HG03439 (cell line): Measurements from ENCODE around the gene MYO18B.
"Not testable (repeated sequence)": the region's sequence is repeated elsewhere in the genome, so short reads cannot be mapped to it uniquely, and the experiment has no call there.

Experiments
- ATAC-seq: cut with Tn5 transposase; IDR thresholded peaks from one replicate; pipeline ENCODE4 v1.9.1; 2021; ENCODE audit warnings: mild to moderate bottlenecking, moderate library complexity; ENCODE audit not compliant: unreplicated experiment

Gene MYO18B

DNA sequence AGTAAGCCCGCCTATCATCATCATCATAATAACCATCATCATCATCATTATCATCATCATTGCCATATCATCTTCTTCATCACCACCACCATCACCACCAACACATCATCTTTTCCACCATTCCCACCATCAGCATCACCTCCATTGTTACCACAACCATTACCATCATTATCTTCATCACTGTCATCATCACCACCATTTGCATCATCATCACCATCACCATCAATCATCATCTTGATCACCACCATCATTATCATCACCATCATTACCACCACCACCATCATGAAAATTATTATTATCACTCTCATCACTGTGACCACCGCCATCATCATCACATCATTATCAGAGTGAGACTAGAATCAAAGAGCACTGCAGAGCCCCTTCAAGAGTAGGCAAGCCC is 227.9 kb downstream of the MYO18B start:
- ATAC-seq = no peak

DNA sequence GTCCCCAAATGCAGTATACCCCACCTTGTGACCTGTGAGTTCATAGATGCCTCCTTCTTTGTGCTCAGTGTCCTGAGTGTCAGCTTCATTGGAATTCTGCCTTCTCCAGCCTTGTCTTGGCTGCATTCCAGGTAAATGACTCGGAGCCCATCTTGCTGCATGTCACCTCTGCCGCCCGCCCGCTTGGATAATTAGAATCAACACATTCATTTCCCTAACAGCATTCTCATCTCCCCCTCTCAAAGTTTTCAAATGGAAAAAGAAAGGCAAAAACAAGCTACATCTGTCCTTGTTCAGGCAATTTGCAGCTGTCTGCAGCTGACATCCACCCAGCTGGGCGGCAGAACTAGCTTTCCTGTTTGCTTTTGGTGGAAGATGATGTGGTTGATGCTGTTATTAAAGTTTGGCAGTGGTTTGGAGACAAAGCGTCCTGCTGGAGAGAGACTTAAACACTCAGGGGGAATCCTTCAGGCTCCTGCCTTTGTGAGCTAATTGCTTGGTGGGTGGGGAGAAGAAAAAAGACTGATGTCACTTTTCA is 228.5 kb downstream of the MYO18B start:
- ATAC-seq = no peak

DNA sequence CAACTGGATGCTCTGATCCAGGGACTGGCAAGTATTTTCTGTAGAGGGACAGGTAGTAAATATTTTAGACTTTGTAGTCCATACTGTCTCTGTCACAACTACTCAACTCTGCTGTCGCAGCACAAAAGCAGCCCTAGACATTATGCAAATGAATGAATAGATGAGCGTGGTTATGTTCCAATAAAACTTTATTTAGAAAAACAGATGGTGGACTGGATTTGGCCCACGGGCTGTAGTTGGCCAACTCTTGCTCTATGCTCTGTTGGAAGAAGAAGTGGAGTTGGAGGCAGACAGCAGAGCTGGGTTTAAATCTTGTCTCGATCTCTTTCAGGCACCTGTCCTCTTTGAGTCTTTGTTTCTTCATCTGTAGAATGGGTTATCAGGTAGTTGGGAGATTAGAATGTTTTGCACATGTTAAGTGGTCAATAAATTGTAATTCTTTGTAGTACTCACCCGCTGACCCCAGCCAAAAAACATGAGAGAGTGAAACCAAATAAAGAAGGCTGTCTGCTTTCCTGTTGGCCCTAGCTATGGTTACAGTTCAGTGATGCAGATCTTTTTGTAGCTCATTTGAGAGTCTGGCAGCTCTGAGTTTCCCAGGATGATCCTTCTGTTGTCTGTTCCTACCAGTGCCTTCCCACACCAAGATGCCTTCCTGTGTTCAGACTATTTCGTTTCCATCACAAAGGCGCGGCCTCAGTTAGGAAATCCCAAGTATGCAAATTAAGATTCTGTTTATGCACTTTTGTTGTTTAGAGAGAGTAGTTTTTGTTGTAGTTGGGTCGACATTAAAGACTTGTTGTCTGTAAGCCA is 229.2 kb downstream of the MYO18B start:
- no peak for ATAC-seq

DNA sequence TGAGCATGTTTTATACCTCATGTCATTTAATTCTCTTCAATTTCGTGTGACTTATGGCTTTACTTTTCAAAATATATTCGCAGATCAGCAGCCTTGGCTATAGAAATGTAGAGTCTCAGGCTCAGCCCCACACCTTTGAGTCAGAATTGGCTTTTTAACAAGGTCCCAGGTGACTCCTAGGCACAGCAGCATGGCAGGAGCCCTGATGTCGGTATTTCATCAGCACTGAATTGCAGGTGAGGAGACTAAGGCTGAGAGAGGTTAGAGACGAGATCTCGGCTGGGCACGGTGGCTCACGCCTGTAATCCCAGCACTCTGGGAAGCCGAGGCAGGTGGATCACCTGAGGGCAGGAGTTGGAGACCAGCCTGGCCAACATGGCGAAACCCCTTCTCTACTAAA is 230.4 kb downstream of the MYO18B start:
- no peak for ATAC-seq

DNA sequence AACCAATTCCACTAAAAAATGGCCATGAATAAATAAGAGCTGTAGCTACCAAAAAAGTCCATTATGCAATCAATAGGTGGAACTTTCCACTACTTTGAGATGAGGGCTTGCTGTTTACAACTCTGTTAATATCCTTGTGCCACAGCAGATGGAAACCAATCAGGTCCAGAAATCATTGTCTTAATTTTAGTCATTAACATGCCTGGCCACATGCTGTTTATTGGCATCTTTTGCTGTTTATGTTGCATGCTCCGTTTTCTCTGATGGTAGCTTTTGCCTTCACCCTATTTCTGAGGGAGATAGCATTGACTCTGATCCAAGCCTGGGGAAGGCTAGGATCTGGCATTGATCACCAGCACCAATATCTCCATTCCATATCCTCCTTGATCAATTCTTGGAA is 234.4 kb downstream of the MYO18B start:
- no peak for ATAC-seq

DNA sequence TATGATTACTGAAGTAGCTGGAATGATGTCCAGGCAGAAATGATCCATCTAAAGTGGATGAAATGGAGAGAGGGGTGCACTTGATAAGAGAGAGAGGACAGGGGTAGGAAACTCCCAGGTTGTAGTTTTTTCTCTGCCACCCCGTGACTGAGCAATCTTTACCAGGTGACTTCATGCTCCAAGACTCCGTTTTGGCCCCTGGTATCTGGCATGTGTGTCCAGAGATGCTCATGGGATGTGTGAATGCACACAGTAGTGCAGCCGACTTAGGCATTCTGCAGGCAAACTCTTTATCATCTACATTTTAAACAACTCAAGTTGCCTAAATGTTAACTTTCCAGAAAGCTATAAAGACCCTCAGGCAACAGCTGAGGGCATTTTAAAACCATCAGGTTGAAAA is 238.0 kb downstream of the MYO18B start:
- ATAC-seq = no peak

DNA sequence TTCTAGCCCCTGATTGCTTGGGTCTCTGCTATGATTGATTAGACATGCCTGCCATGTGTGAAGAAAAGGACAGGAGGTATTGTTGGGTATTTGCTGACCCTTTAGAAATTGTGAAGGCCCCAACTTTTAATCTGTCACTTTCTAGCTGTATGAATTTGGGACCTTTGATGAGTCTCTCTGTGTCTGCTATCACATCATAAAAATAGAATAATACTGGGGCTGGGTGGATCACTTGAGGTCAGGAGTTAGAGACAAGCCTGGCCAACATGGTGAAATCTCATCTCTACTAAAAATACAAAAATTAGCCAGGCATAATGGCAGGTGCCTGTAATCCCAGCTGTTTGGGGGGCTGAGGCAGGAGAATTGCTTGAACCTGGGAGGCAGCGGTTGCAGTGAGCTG is 242.9 kb downstream of the MYO18B start:
- ATAC-seq = not testable (repeated sequence)

DNA sequence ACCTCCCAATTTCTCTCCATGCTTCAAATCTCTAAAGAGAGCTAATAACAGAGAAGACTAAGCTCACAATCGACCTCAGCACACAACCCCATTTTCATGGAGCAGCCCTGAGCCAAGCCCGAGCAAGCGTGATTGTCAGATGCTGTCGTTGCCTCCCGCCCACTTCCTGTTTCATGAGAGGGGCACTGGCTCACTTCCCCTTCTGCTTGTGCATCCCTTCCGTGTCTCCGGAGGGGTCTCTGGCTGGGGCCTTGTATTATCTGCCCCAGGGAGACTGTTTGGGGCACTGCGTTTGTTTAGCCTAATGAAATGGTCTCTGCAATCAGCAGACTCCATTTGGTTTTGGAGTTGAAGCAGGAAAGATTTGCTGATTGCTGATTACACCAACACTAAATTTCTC is 246.0 kb downstream of the MYO18B start:
- ATAC-seq = no peak

DNA sequence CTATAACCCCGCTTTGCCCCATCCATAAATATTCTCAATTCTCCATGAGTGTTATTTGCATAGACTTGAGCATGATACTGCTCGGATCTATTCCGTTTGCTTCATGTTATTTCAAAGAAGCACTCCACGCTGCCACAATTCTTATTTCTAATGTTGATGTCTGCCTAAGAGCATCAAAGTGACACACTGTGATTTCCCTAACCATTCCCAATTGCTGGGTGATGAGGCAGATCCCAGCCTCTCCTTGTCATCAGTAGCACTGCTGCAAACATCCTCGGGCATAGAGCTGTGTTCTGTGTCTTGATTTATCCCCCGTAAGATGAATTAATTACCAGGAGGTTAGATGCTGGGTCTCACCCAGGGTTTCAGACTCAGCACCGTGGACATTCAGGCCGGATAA is 249.0 kb downstream of the MYO18B start:
- ATAC-seq = no peak

DNA sequence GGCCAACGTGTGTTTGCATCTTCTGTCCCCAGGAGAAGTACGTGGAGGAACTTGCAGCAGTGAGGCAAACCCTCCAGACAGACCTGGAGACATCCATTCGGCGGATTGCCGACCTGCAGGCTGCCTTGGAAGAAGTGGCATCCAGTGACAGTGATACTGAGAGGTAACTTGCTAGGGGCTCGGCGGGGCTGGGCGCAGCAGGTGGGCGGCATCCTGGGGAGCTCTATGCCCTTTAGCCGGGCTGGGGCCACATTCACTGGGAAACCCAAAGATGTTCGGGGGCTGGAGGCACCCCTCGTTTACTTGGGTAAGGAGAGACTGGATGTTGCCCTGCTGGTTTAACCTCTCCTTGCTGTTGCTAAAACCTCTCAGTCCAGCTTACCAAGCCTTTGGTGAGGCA is 250.3 kb downstream of the MYO18B start:
- no peak for ATAC-seq

DNA sequence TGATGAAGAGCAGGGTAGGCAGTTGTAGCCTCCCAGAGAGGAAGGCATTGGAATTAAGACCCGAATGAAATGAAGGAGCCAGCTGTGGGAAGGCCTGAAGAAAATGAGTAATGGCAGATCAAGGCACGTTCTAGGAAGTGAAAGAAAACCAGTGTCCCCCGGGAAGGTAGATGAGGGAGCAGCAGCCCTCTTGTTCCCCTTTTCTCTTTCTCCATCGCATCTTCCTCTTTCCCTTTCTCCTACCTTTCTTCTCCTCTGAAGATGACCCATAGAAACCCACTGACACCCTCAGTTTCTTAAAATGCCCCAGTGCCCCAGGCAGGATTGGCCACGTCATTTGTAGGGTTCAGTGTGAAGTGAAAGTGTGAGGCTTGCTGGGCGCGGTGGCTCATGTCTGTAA is 254.7 kb downstream of the MYO18B start:
- no peak for ATAC-seq

DNA sequence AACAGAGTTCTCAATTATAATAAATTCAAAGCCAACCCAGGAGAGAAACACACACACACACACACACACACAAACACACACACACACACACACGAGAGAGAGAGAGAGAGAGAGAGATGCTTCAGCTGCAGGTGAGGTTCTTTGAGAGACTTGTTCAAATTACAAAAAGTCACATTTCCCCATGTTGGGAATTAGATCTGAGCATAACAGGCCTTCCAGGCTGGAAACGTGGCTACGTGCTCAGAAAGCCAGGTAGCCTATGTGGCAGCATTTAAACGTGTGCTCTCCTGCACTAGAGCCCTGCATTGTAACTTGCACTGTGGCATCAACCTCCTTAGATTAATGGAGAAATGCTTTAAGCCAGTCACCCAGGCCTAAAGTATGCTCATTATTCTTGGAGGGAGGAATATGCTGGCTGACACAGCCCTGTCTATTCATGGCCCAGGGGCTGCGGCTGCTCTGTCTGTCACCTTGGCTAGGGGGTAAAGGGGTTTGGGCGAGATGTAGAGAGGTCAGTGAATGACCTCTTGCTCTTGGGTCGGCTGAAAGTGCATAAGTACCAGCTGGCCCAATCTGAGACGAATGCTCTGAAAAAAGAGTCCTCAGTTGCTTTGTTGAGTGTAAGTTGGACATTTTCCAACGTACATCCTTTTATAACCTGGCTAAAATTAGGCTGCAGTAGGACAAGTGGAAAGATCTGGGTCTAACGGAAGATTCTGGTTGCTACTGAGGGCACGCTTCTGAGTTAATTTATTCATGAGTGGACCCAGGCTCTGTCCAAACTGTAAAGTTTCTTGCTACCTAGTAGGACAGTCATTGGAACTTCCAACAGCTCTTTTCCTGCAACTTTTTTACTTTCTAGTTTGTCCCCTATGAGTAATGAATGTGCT is 256.1 kb downstream of the MYO18B start:
- no peak for ATAC-seq

DNA sequence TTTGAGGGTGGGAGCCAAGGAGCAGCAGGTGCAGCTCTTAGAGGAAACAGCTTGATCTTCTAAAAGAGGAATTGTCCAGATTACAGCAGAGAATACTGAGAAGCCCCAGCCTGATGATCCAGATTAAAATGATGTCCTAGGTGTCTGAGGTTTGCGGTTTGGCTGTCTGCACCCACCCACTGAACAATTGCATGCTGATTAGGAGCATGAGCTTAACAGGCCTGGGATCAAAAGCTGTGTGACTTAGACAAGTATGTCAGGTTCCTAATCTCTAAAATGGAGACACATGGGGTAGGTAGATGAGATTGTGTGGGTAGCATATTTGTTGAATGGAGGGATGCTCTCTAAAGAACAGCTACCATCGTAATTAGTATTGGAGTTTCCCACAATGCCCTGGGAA is 260.5 kb downstream of the MYO18B start:
- ATAC-seq = no peak

DNA sequence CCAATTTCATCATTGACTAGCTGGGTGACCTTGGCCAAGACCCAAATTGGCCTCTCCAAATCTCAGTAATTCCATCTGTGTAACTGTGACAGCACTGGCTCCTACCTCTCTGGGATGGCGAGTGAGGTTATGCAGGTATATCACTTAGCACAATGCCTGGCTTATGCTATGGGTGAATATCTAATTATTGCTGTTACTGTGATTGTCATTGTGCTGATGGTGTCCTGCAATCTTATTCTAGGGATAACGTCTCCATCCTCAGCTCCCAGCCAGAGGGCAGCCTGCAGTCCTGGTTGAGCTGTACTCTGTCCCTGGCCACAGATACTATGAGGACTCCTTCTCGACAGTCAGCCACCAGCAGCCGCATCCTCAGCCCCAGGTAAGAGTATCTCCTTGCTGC is 262.5 kb downstream of the MYO18B start:
- ATAC-seq = no peak

DNA sequence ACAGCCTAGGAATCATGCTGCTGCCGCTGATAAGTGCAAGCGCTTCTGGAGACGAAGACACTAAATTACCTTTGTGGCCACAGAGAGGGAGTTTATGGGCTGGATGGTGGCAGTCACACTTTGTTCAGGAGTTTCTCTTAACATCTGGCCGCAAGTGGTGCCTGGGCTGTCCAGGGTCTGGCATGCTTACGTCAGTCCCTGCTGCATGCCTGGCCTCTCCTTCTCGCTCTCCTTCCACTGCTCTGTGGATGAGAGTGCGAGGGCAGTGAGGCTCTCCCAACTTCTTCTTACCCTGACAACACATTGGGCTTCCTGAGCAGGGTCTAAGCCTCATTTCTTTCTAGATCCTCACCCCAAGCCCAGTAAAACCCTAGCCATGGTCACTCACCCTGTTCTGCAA is 266.6 kb downstream of the MYO18B start:
- no peak for ATAC-seq

DNA sequence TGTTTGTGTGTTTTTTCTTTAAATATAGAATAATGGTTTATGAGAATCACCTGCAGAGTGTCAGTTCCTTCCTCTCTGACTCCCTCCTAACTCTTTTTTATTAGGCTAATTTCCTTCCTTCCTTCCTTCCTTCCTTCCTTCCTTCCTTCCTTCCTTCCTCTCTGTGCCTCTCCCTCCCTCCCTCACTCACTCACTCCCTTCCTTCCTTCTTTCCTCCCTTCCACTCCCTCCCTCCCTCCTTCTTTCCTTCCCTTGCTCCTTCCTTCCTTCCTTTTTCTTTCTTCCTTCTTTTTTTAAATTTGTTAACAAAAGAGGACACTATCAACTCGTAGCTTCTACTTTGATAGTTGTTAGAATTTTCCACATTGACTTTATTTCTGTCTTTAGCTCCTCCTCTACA is 274.9 kb downstream of the MYO18B start:
- ATAC-seq = no peak

DNA sequence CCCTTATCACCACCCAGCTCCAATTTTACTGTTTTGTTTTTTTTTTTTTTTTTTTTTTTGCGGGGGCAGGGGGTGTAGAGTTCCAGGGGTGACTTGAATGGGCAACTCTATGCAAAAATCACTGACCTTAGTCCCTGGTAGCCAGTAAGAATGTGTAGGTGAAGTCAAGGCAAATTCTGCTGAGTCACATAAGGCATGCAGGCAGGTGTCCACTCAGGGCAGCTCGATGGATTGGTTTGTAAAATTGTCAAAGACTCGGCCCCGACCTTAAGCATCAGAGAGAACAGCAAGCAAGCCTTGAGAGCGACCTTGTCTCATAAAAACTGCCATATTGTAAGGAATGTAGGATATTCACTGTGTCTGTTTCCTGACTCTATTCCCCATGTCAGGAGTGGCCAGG is 275.9 kb downstream of the MYO18B start:
- ATAC-seq = no peak

DNA sequence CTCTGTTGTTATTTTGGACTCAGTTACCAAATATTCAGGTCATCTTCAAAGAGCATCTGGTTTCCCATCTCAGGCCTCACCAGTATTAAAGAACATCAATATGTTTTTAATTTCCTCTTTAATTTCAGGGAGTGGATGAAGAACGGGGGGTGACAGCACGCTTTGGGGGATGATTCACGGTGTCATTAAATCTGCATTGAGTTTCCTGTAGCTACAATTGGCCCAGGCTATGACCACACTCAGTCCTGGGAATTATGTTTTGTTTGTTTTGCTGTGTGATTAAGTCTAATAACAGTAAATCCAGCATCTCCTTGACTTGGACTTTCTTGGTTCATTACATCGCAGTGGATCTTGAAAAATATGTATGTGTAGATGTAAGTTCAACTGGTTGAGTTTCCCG is 277.6 kb downstream of the MYO18B start:
- no peak for ATAC-seq

DNA sequence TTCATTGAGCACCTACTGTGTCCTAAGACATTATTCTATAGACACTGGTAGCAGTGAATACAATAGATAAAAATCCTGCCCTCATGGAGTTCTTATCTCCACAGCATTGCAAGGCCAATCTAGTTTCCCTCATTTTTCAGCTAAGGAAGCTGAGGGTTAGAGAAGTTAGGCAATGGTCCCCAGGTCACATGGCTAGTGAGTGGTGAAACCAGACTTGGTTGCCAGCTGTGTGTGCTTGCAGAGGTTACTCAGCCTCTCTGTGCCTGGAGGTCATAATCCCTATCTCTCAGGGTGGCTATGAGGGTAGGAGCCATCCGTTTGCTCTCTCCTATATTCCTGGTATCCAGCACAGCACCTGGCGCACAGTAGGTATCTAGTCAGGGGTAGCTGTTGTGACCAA is 279.5 kb downstream of the MYO18B start:
- ATAC-seq = no peak

DNA sequence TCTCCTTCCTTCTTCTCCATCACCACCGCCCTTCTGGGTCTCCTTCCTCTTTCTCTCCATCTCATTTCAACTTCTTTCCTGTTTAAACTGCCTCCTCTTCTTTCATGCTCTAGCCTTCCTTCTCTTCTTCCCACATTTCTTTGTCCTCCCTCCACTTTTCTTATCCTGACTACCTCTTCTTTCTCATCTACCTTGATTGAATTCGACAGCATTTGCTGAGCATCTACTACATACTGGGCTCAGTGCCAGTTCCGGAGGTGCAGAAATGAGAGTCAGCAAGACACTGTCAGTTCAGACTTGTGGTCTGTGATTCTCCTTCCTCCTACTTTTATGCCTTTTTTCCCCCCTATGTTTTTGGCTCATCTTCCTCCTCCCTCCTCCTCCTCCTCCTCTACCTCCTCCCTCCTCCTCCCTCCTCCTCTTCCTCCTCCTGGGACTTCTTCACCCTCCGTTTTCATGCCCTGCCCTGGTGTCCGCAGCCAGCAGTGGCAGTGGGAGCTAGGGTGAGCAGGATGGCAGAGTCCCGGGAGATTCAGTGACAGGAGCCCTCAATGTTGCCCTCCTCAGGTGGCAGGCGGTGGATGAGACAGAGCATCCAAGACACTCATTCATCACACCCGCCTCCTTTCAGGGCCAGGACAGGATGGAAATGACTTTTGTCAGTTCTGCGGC is 281.3 kb downstream of the MYO18B start:
- ATAC-seq = no peak

DNA sequence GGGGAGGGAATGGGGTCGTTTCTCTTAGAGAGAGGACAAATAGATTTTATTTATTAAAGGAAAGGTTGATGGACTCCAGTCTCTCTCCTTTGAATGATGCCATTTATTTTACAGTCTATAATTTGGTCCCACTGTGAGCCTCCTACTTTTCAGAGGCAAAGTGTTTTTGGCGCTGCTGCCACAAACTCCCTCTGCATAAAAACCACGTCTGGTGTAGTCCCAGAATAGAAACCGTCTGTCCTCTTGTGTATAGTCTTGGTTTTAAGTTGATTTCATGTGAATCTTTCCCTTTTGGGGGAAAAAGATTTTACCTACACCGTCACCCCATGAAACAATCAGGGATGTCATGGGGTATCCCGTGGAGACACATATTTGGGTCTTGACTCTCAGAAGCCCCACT is 283.6 kb downstream of the MYO18B start:
- no peak for ATAC-seq
